HCT116 (cell line): ENCODE results near the gene DEFB126. TPM values are rescaled to one million over a fixed set of nuclear protein-coding genes. Genes with fewer than 3 reads are reported as not detected.

Experiments
- ATAC-seq: fragments of 200-7000 bp; cut with Tn5 transposase; 2 replicates; pipeline ENCODE4 v1.9.1; 2020; ENCODE audit warnings: mild to moderate bottlenecking, moderate library complexity
- Bru-seq: library from RNA; stranded (reverse); fragments of 400-500 nt; gene quantifications from one replicate; lab custom pipeline; 2021; lab: Mats Ljungman, UMichigan
- BruChase-seq, 2 experiments: library from RNA; stranded (reverse); fragments of 400-500 nt; gene quantifications; one replicate each; lab custom pipeline; 2021; lab: Mats Ljungman, UMichigan
- BruUV-seq: library from RNA; stranded (reverse); fragments of 400-500 nt; replicated peaks from 2 replicates; lab custom pipeline; 2021; lab: Mats Ljungman, UMichigan
- CTCF ChIA-PET: fragments of 300-600 bp; sonication (Branson Sonifier 250); formaldehyde crosslinking; loops from one replicate; lab custom pipeline; 2021; ENCODE audit warnings: antibody characterized with exemption; lab: Charles Lee
- POLR2A ChIA-PET: fragments of 300-600, 350-600 bp; sonication (Branson Sonifier 250); formaldehyde crosslinking; loops from one replicate; lab custom pipeline; 2021; ENCODE audit warnings: antibody characterized with exemption; lab: Charles Lee
- RAD21 ChIA-PET, 2 experiments: fragments of 300-600 bp; sonication (Branson Sonifier 250); formaldehyde crosslinking; loops; one replicate each; lab custom pipeline; 2023; ENCODE audit warnings: low total read pairs in 2 of 2; ENCODE audit not compliant: uncharacterized antibody in 2 of 2, unreplicated experiment in 2 of 2, low non-redundant PET in 1 of 2; lab: Charles Lee
- DNase-seq: peaks from one replicate; pipeline ENCODE4 v3.0.0-alpha.2; 2010; ENCODE audit warnings: low read depth, low spot score
- H2AFZ ChIP-seq: fragments of 200-600 bp; shearing (Covaris generic), sonication (generic); 2 replicates; pipeline ENCODE4 v1.6.1; 2017; ENCODE audit warnings: low read depth, mixed run types, mixed read lengths, antibody characterized with exemption, low read length; ENCODE audit not compliant: poor library complexity, severe bottlenecking
- H3K27ac ChIP-seq: 2 replicates; pipeline ENCODE4 v1.5.1; 2012; ENCODE audit warnings: low read depth, low read length
- H3K27me3 ChIP-seq: fragments of 200-600 bp; sonication (generic); 2 replicates; pipeline ENCODE4 v1.6.1; 2016; ENCODE audit warnings: mixed run types, low read length, mixed read lengths; ENCODE audit not compliant: insufficient read depth
- H3K36me3 ChIP-seq, 2 experiments: fragments of 200-500 bp in 1 of 2; fragments of 200-600 bp in 1 of 2; sonication (Bioruptor generic) in 1 of 2; sonication (generic) in 1 of 2; 2 replicates each; pipeline versions ENCODE4 v1.5.1 to v1.6.1; 2014 to 2016; ENCODE audit warnings: low read length in 2 of 2, inconsistent platforms in 1 of 2, mixed read lengths in 1 of 2, mixed run types in 1 of 2; ENCODE audit not compliant: insufficient read depth in 2 of 2, control insufficient read depth in 1 of 2
- H3K4me1 ChIP-seq, 2 experiments: fragments of 200-600 bp in 1 of 2; sonication (generic) in 1 of 2; 2 replicates each; pipeline versions ENCODE4 v1.5.1 to v1.6.1; 2012 to 2017; ENCODE audit warnings: low read length in 2 of 2, inconsistent platforms in 1 of 2, mild to moderate bottlenecking in 1 of 2, mixed read lengths in 1 of 2, mixed run types in 1 of 2, moderate library complexity in 1 of 2; ENCODE audit not compliant: insufficient read depth in 2 of 2, control insufficient read depth in 1 of 2
- H3K4me2 ChIP-seq: fragments of 200-600 bp; sonication (generic); 2 replicates; pipeline ENCODE4 v1.6.1; 2017; ENCODE audit warnings: mixed run types, low read length, mixed read lengths
- H3K4me3 ChIP-seq, 2 experiments: fragments of 200-600 bp in 1 of 2; sonication (generic) in 1 of 2; replicated peaks in 1 of 2; 2 replicates each; pipeline ENCODE4 v1.5.1; 2011 to 2016; ENCODE audit warnings: low read length in 2 of 2, control low read depth in 1 of 2, low read depth in 1 of 2, mild to moderate bottlenecking in 1 of 2, mixed read lengths in 1 of 2, mixed run types in 1 of 2
- H3K79me2 ChIP-seq: fragments of 200-600 bp; sonication (generic); 2 replicates; pipeline ENCODE4 v1.6.1; 2017; ENCODE audit warnings: mild to moderate bottlenecking, mixed run types, low read length, moderate library complexity, mixed read lengths; ENCODE audit not compliant: insufficient read depth
- H3K9ac ChIP-seq: fragments of 200-600 bp; sonication (generic); 2 replicates; pipeline ENCODE4 v1.6.1; 2016; ENCODE audit warnings: low read length, mixed read lengths
- H3K9me2 ChIP-seq: fragments of 200-600 bp; sonication (generic), shearing (Covaris generic); 2 replicates; pipeline ENCODE4 v1.6.1; 2017; ENCODE audit warnings: mixed run types, mild to moderate bottlenecking, moderate library complexity; ENCODE audit not compliant: insufficient read depth
- H3K9me3 ChIP-seq, 2 experiments: fragments of 200-500 bp in 1 of 2; fragments of 200-600 bp in 1 of 2; sonication (Bioruptor generic) in 1 of 2; sonication (generic) in 1 of 2; 2 replicates each; pipeline ENCODE4 v1.6.1; 2014 to 2017; ENCODE audit warnings: low read length in 2 of 2, mixed read lengths in 2 of 2, inconsistent platforms in 1 of 2, low read depth in 1 of 2, mild to moderate bottlenecking in 1 of 2, mixed run types in 1 of 2, moderate library complexity in 1 of 2; ENCODE audit not compliant: control insufficient read depth in 1 of 2, insufficient read depth in 1 of 2
- H4K20me1 ChIP-seq: fragments of 200-600 bp; sonication (generic), shearing (Covaris generic); 2 replicates; pipeline ENCODE4 v1.6.1; 2017; ENCODE audit warnings: mixed run types, mild to moderate bottlenecking, moderate library complexity; ENCODE audit not compliant: insufficient read depth
- ELF1 ChIP-seq: IDR thresholded peaks from 2 replicates; pipeline ENCODE4 v1.6.1; 2012; ENCODE audit warnings: low read depth, borderline replicate concordance
- REST ChIP-seq: IDR thresholded peaks from 2 replicates; pipeline ENCODE4 v1.6.1; 2012; ENCODE audit warnings: low read depth
- SP1 ChIP-seq: IDR thresholded peaks from 2 replicates; pipeline ENCODE4 v1.6.1; 2012; ENCODE audit warnings: low read depth
- TCF7L2 ChIP-seq: IDR thresholded peaks from 2 replicates; pipeline ENCODE4 v1.7.0; 2011; ENCODE audit warnings: borderline replicate concordance, inconsistent platforms; ENCODE audit not compliant: insufficient read depth, insufficient read length; ENCODE audit errors: extremely low read depth
- ZBTB33 ChIP-seq: IDR thresholded peaks from 2 replicates; pipeline ENCODE4 v1.6.1; 2011; ENCODE audit warnings: mild to moderate bottlenecking, low read length, moderate library complexity; ENCODE audit not compliant: insufficient replicate concordance; ENCODE audit errors: extremely low read depth
- ZNF274 ChIP-seq: fragments of 200-500 bp; sonication (Bioruptor generic); IDR thresholded peaks from 2 replicates; pipeline ENCODE4 v1.6.1; 2014; ENCODE audit warnings: mild to moderate bottlenecking, low read depth, low read length, inconsistent platforms
- intact Hi-C: fragments of 100-400 bp; cut with micrococcal nuclease; formaldehyde crosslinking; loops from 2 replicates; pipeline ENCODE4 v1.10.0; 2022
- long read RNA-seq: library from polyadenylated mRNA; unstranded; transcript quantifications from one replicate; pipeline ENCODE4 v2.0.0, GENCODE V29; 2021; ENCODE audit not compliant: unreplicated experiment
- polyA plus RNA-seq: library from polyadenylated mRNA; unstranded; fragments of >200 nt; gene quantifications from 2 replicates; pipeline ENCODE4 v1.2.1, GENCODE V29; 2012; ENCODE audit warnings: missing spikeins
- total RNA-seq: library from RNA; stranded (reverse); gene quantifications from one replicate; pipeline ENCODE4 v1.2.1, GENCODE V29; 2021; ENCODE audit not compliant: unreplicated experiment
- TF ChIP-seq, protein P1 (sequence below): IDR thresholded peaks from 2 replicates; pipeline ENCODE4 v1.6.1; 2012

The DEFB126 gene
- total RNA-seq = not detected
- polyA plus RNA-seq = not detected in 2 replicates
- Bru-seq, nascent RNA = not detected
- percentile 14 among the genes with signal in this experiment for BruChase-seq, experiment 1, labeled RNA remaining after a 6-hour chase
- not detected for BruChase-seq, experiment 2, labeled RNA remaining after a 2-hour chase
- long read RNA-seq = 0 reads

- Histone ChIP-seq H3K4me2 (no peak within 1 kb of the TSS), H3K27ac (no peak within 1 kb of the TSS), H3K4me1 (no peaks in the 10 kb centered on the region), H3K27me3 (peaks cover 44% of the 10 kb centered on the region), H3K36me3 (no peaks in the 10 kb centered on the region), H3K4me3 (no peak within 1 kb of the TSS), H4K20me1 (no peaks in the 10 kb centered on the region), H3K9ac (no peak within 1 kb of the TSS), H2AFZ (no peak within 1 kb of the TSS), H3K9me3 (no peaks in the 10 kb centered on the region), H3K9me2 (no peaks in the 10 kb centered on the region), H3K79me2 (no peaks in the 10 kb centered on the region)
- ChIA-PET RAD21 (no interaction called here), CTCF (no interaction called here), POLR2A (no interaction called here)
- BruUV-seq = no TSS peak
- DNase-seq = no peak
- TF ChIP-seq ZNF274 (no peak), REST (no peak), TCF7L2 (no peak), ZBTB33 (no peak), ELF1 (no peak), SP1 (no peak)
- TF ChIP-seq, protein P1, sequence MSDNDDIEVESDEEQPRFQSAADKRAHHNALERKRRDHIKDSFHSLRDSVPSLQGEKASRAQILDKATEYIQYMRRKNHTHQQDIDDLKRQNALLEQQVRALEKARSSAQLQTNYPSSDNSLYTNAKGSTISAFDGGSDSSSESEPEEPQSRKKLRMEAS = no peak
- intact Hi-C loops = no loop called here
- ATAC-seq = no peak
Measured at GRCh38 chr20:142290-142689, at the start of gene DEFB126. TSS of gene DEFB126 (plus strand) at chr20:142590. CDS start at chr20:142629, 39 bp downstream.
